Limb (tissue), 2 donors: Measurements from ENCODE around the gene DPP6.

Experiments
- DNase-seq, 2 donors: peaks; one replicate each; pipeline ENCODE4 v3.0.0-alpha.2; 2016; ENCODE audit errors: extremely low spot score in 2 of 2

The DPP6 gene

DNA sequence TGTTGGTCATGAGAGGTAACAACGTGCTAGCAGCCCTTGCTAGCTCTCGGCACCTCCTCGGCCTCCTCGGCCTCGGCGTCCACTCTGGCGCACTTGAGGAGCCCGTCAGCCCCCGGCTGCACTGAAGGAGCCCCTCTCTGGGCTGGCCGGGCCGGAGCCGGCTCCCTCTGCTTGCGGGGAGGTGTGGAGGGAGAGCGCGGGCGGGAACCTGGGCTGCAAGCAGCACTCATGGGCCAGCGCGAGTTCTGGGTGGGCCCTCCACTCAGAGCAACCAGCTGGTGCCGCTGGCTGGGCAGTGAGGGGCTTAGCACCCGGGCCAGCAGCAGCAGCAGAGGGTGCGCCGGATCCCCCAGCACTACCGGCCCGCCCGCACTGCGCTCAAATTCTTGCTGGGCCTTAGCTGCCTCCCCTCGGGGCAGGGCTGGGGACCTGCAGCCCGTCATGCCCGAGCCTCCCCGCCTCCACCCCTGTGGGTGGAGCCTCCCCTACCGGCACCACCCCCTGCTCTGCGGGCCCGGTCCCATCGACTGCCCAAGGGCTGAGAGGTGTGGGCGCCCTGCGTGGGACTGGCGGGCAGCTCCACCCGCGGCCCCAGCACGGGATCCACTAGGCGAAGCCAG, 854.6 kb downstream of the DPP6 start:
- no peak for DNase-seq

DNA sequence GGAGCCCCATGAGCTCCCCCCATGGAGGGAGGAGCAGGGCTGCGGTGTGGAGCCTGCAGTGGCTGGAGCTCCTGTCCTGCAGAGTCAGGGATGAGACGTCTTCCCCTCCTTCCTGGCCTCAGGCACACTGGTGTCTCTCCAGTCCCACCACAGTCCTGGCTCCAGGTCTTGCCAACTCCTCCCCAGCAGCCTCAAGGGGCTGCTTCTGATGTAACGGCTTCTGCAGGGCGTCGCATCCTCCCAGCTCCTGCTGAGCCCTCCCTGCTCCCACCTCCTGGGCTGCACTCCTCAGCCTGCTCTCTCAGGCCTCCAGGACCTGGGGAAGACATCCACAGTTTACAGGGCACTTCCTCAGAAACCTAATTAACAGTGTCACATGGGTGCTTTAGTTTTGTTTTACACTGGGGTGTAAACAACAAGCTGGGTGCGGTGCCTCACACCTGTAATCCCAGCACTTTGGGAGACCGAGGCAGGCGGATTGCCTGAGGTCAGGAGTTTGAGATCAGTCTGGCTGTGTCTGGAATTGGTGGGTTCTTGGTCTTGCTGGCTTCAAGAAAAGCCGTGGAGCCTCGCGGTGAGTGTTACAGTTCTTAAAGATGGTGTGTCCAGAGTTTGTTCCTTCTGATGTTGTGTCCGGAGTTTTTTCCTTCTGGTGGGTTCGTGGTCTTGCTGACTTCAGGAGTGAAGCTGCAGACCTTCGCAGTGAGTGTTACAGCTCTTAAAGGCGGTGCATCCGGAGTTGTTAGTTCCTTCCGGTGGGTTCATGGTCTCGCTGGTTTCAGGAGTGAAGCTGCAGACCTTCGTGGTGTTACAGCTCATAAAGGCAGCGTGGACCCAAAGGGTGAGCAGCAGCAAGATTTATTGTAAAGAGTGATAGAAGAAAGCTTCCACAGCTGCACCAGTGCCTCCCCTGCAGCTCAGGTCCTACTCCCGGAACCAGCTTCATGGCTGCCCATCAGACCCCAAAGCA, 855.7 kb downstream of the DPP6 start:
- no peak for DNase-seq

DNA sequence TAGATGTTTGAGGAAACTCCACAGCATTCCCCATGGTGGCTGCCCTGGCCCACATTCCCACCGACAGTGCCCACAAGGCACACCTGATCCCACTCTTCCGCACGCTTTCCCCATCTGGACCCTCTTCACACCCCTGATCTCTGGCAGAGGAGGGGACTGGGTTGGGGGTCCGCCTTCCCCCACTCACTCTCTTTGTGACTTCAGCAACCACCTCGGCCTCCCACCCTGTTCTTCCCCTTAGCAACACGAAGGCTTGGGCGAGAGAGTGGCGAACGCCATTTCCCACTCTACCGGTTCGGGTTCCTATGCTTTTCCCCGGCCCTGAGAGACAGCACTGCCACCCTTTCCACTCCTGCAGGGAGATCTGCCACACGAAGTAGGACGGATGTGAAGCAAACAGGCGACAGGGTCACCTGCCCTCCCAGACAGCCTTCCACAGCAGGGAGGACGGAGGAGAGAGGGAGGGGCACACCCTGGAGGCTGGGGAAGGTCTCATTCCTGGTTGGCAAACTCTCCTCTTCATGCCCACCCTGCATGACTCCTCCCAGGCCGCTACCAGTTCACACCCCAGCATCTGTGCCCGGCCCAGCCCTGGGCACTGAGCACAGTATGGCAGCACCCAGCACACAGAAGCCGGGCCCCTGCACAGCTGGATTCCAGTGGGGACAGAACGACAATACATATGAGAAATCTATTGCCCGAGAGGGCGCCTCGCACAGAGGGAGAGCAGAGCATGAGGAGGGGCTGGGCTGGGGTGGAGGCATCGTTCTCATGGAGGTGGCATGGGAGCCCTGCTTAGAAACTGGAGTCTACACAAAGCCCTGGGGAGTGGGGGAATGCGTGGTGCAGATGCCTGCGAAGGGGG, 857.3 kb downstream of the DPP6 start:
- no peak for DNase-seq

DNA sequence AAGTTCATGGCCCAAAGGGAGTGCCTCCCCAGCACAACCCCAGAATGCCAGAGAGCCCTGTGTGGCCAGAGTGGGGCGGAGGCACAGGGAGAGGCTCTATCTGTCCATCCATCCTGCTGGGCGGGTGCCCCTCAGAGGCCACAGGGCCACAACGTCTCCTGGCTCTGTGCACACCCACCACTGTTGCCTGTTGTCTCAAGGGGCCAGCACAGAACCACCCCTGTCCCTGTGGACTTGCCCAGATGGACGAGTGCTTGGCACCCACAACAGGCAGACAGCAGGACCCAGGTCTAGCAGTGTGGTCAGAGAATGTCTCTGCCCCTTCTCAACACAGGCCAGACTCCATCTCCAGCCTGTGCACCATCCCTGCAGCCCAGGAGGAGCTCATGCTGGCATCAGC, 857.9 kb downstream of the DPP6 start:
- no peak for DNase-seq

DNA sequence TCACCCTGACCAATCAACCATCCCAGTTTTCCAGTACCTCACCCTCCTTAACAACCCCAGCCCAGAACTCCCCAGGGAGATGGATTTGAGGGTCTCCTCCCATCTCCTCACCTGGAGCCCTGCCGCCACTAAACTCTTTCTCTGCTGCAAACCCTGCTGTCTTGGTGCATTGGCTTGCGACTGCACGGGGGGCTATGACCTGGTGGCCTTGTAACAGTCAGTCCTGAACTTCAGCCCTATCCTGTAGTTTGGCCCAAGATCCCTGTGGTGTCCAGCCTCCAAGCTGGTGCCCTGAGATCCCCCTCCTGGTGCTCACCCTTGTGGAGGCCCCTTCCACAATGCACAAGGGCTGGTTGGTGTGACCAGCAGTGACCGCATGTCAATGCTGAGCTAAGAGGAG, 858.8 kb downstream of the DPP6 start:
- DNase-seq: no peak

DNA sequence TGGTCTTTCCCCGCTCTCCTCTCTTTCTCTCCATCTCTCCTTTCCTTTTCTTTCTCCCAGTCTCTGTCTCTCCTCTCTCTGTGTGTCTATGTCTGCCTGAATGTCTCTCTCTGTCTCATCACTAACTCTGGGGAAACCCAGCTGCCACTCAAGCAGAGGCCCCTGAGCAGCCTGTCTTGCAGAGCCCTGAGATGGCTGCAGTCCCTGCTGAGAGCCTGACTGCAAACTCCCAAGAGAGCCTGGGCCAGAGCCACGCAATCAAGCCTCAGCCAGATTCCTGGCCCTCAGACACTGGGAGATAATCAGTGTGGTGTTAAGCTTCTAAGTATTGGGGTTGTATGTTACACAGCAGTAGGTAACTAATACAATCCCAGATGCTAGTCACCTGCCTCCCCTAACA, 859.2 kb downstream of the DPP6 start:
- DNase-seq: no peak

DNA sequence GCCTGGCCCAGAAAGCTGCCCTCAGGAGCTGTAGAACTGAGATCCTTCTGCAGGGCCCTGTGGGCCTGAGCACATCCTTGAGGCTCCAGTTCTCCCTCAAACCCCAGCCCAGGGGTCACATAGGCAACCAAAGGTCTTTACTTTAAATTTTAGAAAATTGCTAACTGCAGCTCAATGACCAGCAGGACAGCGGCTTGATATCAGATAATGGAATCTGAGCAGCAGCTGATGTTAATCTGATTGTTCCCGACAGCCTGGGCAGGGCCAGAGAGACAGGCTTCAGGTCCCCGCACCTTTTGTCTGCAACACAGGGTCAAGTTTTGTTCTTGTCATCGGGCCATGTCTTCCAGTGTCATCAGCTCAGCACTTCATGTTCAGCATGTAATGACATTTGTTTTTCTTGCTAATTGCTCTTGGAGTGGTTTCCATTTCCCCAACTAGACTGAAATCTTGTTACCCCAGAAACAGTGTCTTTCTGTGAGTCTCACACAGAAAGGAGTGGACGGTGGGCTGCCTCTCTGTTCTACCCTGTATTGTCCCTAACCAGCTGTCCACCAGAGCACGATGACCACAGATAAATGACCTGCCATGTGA, 859.8 kb downstream of the DPP6 start:
- DNase-seq: no peak

DNA sequence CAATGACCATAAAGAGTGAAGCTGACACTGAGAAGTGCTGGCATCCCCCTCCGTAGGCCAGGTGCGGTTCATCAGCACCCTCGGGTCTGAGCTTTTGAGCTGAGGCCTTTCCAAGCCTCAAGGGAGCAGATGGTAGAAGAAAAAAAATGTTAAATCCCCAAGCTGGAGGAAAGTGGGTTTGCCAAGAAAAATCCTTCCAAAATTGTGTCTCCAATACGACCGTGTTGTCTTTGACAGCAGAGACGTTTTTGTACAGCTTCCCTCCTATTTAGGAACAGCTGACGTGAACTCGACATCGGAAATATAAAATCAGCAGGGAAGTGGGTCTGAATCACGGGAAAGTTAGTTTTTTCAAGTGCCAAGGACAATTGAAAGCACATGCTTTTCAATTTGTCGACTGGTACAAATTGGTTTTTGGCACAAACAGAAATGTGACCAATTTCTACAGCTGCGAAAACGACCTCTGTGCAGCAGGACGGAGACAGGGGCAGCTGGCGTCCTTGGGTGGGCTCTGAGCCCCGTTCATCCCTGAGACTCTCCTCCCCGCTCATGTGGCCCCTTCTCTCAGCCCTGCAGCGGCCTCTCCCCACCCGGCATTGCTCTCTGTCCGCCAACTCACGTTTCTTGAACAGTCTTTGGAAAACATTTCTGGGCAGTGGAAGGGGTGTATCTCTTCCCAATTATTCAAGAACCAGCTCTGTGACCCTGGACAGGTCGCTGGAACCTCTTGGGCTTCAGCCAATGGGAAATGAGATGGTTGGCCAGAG, 860.9 kb downstream of the DPP6 start:
- DNase-seq: peak in 1 of 2 donors; percentile 45

DNA sequence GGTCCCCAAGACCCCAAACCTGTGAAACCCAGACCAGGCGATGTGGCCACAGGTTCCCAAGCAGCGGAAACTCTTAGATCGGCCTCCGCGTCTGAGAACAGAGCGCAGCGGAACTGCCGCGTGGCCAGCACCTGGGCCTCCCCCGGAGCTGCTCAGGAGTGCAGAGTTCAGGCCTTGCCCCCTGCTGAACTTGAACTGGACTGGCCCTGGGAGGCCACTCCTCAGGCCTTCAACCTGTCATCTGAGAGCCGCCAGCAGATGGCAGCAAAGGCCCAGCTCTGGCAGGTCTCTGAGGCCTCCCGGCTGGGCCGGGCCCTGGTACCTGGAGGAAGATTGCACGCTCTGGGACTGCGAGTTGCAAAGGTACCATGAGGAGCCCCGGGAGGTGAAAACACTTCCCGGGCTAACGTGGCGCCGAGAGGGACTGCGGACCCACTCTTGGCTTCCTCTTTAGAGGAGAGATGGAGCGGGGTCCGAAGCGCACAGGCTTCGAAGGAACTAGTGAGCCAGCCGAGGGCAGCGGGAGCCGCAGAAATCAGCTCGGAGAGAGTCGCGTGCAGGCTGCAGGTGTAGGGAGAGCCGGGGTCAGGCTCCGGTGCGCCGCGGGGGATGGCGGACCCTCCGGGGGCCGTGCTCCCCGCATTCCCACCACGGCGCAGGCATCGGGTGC, 861.6 kb downstream of the DPP6 start:
- peak; percentile 76 to 91 for DNase-seq

DNA sequence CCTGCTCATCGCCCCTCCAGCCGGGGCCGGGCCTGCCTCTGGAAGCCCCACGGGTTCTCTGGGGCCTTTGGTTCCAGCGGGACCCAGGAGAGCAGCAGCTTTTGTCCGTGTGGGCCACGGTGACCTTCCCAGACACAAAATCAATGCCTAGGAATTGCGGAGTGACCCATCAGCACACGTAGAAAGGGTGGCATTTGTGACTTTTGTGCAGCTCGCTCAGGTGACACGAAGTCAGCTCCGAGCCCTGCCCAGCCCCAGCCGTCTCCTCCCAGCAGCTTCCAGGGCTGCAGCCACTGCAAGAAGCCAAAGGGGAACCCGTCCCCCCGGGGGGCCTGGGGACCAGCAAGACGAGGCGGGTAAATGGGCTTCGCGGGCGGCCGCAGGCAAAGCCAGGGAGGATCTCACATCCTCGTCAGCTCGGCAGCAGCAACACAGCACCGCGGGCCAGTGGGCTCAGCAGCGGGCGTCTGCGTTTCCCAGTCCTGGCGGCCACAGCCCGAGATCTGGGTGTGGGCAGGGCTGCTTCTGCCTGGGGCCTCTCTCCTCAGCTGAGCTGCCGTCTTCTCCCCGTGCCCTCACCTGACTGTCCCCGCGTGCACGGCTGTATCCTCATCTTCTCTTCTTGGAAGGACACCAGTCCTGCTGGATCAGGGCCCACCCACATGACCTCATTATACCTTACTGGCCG, 862.3 kb downstream of the DPP6 start:
- DNase-seq: no peak

DNA sequence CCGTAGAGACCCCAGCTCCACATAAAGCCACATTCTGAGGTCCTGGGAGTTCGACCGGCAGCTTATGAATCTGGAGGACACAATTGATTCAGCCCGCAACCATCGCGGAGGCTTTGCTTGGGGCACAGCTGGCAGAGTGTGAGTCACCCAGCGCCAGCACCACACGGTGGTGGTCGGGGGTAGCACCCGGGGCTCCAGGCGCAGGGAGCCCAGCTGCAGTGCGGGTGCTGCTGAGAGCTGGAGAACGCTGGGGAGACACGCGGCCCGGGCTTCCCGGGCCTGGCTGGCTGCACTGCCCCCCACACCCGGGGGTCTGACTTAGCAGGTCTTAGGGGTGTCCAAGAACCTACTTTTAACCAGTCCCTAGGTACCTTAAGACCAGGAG, 862.8 kb downstream of the DPP6 start:
- DNase-seq: no peak

DNA sequence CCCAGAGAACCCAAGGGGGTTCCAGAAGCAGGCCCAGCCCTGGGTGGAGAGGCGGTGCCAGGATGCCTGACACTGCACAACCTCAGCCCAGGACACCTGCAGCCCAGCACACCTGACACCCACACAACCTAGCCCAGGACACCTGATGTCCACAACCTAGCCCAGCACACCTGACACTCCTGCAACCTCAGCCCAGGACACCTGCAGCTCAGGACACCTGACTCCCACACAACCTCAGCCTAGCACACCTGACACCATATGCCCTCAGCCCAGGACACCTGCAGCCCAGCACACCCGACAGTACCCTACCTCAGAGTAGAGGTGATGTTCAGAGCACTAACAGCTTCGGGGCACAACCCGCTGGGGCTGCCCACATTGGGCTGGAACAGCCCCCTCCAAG, 863.4 kb downstream of the DPP6 start:
- no peak for DNase-seq

DNA sequence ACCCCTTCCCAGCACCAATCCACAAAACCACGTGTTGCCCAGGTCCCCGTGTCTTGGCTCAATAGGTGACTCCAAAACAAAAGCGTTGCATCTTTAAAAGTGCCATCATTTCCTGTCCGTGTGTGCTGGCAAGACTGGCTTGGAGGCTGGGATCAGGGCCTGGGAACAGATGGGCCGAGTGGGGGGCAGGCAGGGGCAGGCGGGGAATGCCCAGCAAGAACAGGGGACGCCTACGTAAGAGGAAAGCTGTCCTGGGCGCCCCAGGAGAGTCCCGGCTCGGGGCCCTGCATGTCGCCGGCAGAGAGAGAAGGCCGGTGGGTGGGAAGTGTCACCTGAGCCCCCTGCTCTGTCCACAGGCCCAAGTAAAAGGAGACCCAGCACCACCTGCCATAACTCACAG, 864.2 kb downstream of the DPP6 start:
- no peak for DNase-seq

DNA sequence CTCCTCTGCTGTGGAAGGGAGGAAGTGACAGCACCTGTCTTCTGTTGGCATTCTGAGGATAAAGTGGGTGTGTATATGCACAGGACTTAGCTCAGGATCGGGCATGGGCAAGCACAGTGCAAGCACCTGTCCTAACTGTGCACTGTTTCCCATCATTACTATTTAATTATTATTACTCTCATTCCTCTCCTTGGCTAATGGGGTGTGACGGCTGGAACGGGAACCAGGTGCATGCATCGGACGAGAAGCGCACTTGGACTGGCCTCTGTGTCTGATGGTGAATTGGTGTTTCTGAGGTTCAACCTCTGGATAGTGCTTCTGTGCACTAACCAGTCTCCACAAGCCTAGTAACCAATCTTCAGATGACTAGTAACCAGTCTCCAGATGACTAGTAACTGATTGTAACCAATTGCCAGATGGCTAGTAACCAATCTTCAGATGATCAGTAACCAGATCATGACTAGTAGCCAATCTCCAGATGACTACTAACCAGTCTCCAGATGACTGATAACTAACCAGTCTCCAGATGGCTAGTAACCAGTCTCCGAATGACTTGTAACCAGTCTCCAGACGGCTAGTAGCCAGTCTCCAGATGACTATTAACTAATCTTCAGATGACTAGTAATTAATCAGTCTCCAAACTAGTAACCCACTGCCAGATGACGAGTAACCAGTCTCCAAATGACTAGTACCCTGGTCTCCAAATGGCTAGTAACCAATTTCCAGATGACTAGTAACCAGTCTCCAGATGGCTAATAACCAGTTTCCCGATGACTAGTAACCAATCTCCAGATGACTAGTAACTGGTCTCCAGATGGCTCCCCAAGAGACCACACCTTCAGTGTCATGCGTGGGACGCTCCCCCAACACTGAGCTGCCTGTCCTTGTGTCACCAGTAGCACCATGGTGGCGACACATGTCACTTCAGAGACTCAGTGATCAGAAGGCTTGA, 864.9 kb downstream of the DPP6 start:
- no peak for DNase-seq

DNA sequence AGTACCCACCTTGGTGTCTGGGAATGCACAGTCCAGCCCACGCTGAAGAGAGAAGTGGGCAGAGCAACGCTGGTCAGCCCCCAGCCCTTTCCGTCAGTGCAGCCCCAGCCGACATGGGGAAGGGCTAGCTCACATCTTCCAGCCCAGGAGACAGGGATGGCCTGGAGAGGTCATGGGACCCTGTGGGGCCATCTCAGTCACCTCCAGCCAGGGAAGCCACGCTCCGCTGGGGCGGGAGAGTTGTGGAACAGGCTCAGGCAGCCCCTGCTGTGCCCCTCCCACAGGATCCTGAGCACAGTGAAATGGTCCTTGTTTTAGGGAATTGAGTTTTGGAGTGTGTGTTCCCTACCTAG, 865.6 kb downstream of the DPP6 start:
- DNase-seq: no peak

DNA sequence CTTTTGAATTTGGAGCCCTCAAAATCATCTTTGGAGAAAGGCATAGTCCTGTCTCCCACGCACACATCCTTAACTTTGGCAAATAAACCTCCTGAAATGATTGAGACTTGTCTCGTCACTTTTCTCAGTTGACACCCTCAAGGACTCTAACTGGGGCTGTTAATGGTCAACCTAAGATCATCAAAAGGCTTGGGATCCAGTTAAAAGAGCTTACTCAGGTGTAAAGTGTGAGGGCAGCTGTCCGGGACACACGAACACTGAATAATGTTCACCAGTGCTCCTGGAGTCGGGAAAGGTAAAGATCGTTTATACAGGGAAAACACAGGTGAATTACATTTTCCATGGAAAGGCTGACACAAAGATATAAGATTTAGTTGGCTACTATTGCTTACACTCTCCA, 866.1 kb downstream of the DPP6 start:
- DNase-seq: no peak

DNA sequence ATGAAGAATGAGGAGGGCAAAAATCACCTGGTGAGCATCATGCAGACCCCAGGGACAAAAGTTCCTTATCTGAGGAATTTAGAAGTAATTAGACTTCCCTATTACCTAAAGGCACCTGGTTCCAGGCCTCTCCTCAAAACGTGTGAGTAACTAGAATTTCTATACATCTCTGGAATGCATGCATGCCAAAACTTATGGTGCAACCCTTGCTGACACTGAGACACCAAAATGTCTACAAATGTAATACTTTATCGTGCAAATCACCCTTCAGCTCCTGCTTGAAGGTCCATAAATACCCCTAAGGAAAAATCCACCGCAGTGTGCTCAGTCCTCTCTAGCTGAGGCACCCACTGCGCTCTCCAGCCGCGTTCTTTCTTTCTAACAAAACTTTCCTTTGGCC, 866.5 kb downstream of the DPP6 start:
- no peak for DNase-seq

DNA sequence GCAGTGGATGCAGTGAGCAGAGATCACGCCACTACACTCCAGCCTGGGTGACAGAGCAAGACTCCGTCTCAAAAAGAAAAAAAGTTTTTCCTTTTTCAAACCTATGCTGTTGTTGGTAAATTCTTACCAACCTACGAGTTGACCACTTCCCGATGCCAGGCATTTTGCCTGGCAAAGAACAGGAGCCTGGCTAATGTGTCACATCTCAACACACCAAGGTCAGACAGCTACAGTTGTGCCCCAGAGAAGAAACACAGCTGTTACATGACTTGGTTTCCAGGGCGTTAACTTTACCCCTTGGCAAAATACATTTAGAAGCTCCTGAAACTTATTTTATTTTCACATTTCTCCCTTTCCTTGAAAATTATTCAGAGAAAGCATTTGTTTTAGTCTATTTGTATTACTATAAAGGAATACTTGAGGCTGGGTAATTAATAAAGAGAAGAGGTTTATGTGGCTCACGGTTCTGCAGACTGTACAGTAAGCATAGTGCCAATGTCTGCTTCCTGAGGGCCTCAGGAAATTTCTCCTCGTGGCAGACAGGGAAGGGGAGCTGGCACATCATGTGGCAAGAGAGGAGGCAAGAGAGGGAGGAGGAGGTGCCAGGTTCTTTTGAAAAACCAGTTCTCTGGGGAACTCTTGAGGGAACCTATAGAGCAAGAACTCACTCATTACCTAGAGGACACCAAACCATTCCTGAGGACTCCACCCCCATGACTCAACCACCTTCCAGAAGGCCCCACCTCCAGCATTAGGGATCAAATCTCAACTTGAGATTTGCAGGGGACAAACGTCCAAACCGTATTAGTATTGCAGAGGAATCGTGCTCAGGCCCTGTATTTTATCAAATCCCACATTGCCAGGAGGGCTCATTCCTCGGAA, 867.4 kb downstream of the DPP6 start:
- no peak for DNase-seq
